Measurements from ENCODE around the gene ST6GALNAC3. TPM values are rescaled to one million over a fixed set of nuclear protein-coding genes. Genes with fewer than 3 reads are reported as not detected.
"Not testable (repeated sequence)": the region's sequence is repeated elsewhere in the genome, so short reads cannot be mapped to it uniquely, and the experiment has no call there.

ST6GALNAC3 gene
- total RNA-seq, 1 experiment from 2014 or later = 2.2 TPM

DNA sequence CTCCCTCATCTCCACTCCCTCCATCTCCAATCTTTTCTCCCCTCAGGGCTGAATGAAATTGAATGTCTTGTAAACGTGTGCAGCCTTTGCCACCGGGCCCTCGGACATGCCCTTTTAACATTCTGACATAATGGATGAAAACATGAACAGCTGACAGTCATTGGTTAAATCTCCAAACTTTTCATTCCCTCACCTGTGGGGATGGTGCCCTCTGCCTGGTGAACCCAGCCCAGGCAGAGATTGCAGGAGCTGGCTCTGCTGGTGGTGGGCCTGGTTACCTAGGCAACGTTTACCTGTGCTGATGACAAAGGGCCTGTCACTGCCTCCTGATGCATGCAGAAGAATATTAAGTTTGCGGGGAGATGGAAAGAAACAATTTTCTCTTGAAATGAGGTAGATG, 21.3 kb downstream of the ST6GALNAC3 start:
- no peaks in the 10 kb centered on the region for H4K20me1 ChIP-seq (ENCODE audit: insufficient read depth)

DNA sequence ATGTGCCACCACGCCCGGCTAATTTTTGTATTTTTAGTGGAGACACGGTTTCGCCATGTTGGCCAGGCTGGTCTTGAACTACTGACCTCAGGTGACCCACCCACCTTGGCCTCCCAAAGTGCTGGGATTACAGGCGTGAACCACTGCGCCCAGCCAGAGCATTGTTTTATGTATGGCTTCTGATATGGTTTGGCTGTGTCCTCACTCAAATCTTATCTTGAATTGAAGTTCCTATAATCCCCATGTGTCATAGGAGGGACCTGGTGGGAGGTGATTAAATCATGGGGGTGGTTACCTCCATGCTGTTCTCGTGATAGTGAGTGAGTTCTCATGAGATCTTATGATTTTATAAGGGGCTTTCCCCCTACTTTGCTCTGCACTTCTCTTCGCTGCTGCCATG, 22.5 kb downstream of the ST6GALNAC3 start:
- H3K9me2 ChIP-seq (ENCODE audit: insufficient read depth); H2AFZ ChIP-seq (ENCODE audit: low read depth, low read length, poor library complexity, severe bottlenecking); H3K36me3 ChIP-seq (ENCODE audit: control insufficient read depth in 1 of 2, insufficient read depth in 2 of 2, low read length in 2 of 2); H4K20me1 ChIP-seq (ENCODE audit: insufficient read depth); H3K27me3 ChIP-seq (ENCODE audit: insufficient read depth, low read length); RAD21 ChIA-PET (ENCODE audit: low non-redundant PET in 1 of 2, low total read pairs in 2 of 2, uncharacterized antibody in 2 of 2, unreplicated experiment in 2 of 2); H3K79me2 ChIP-seq (ENCODE audit: insufficient read depth, low read length); H3K4me2 ChIP-seq (ENCODE audit: low read length); BruUV-seq (replicated peaks); POLR2A ChIA-PET; DNase-seq (ENCODE audit: low read depth, low spot score); ATAC-seq; H3K9me3 ChIP-seq (ENCODE audit: control insufficient read depth in 1 of 2, insufficient read depth in 1 of 2, low read depth in 1 of 2, low read length in 2 of 2); H3K27ac ChIP-seq (ENCODE audit: low read depth, low read length); H3K4me1 ChIP-seq (ENCODE audit: control insufficient read depth in 1 of 2, insufficient read depth in 2 of 2, low read length in 2 of 2); intact Hi-C loops (cut with micrococcal nuclease); CTCF ChIA-PET; H3K9ac ChIP-seq (ENCODE audit: low read length); H3K4me3 ChIP-seq (replicated peaks in 1 of 2; ENCODE audit: low read depth in 1 of 2, low read length in 2 of 2): not testable (repeated sequence)

More for the DNA sequence above, 21.3 kb downstream of the ST6GALNAC3 start:
- no peak for ATAC-seq
- Histone ChIP-seq H3K27ac (ENCODE audit: low read depth, low read length) (no peak overlapping the region), H3K9me2 (ENCODE audit: insufficient read depth) (no peaks in the 10 kb centered on the region), H3K4me2 (ENCODE audit: low read length) (no peak overlapping the region), H3K9me3 (ENCODE audit: control insufficient read depth in 1 of 2, insufficient read depth in 1 of 2, low read depth in 1 of 2, low read length in 2 of 2) (no peaks in the 10 kb centered on the region), H3K36me3 (ENCODE audit: control insufficient read depth in 1 of 2, insufficient read depth in 2 of 2, low read length in 2 of 2) (no peaks in the 10 kb centered on the region), H3K4me1 (ENCODE audit: control insufficient read depth in 1 of 2, insufficient read depth in 2 of 2, low read length in 2 of 2) (no peaks in the 10 kb centered on the region), H3K79me2 (ENCODE audit: insufficient read depth, low read length) (no peaks in the 10 kb centered on the region), H3K27me3 (ENCODE audit: insufficient read depth, low read length) (no peaks in the 10 kb centered on the region), H3K9ac (ENCODE audit: low read length) (no peak overlapping the region), H2AFZ (ENCODE audit: low read depth, low read length, poor library complexity, severe bottlenecking) (no peak overlapping the region), H3K4me3 (replicated peaks in 1 of 2; ENCODE audit: low read depth in 1 of 2, low read length in 2 of 2) (no peak overlapping the region)
- ChIA-PET CTCF (no interaction called here), RAD21 (ENCODE audit: low non-redundant PET in 1 of 2, low total read pairs in 2 of 2, uncharacterized antibody in 2 of 2, unreplicated experiment in 2 of 2) (no interaction called here), POLR2A (no interaction called here)
- no peak for DNase-seq (ENCODE audit: low read depth, low spot score)
- no TSS peak for BruUV-seq (replicated peaks)
- TF ChIP-seq RAD21 (IDR thresholded peaks at IDR 0.05; ENCODE audit: low read depth) = peak; percentile 30; the same call in 1 of the 2 replicates
- no peak for TF ChIP-seq CEBPB (IDR thresholded peaks at IDR 0.05; ENCODE audit: low read depth)
- TF ChIP-seq CBX3 (IDR thresholded peaks at IDR 0.05; ENCODE audit: low read depth) = no peak
- intact Hi-C loops (cut with micrococcal nuclease) = no loop called here

DNA sequence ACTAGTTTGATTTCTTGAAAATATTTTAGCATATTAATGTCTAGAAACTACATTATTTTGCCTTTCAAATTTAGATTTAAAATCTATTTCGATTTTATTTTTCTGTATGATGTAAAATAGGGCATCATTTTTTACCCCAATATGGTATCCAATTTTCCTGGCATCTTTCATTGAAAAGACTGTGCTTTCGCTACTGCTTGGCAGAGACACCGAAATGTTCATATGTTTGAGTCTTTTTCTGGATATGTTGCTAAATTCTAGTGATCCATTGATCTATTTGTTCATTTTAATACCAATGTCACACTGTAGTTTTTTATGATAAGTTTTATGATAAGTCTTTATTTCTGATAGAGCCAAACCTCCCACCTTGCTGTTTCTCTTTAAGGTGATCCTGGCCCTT, 24.3 kb downstream of the ST6GALNAC3 start:
- no peak overlapping the region for H3K9ac ChIP-seq (ENCODE audit: low read length)
- no peak overlapping the region for H3K4me3 ChIP-seq (replicated peaks in 1 of 2; ENCODE audit: low read depth in 1 of 2, low read length in 2 of 2)
- no peak overlapping the region for H3K27ac ChIP-seq (ENCODE audit: low read depth, low read length)
- intact Hi-C loops (cut with micrococcal nuclease) = no loop called here
- no TSS peak for BruUV-seq (replicated peaks)
- no peak overlapping the region for H3K4me2 ChIP-seq (ENCODE audit: low read length)
- POLR2A ChIA-PET = no interaction called here
- H2AFZ ChIP-seq (ENCODE audit: low read depth, low read length, poor library complexity, severe bottlenecking) = no peak overlapping the region
- DNase-seq (ENCODE audit: low read depth, low spot score) (no peak), ATAC-seq (no peak)
- RAD21 ChIA-PET (ENCODE audit: low non-redundant PET in 1 of 2, low total read pairs in 2 of 2, uncharacterized antibody in 2 of 2, unreplicated experiment in 2 of 2) = no interaction called here
- no peaks in the 10 kb centered on the region for H3K9me2 ChIP-seq (ENCODE audit: insufficient read depth)
- H3K9me3 ChIP-seq (ENCODE audit: control insufficient read depth in 1 of 2, insufficient read depth in 1 of 2, low read depth in 1 of 2, low read length in 2 of 2) = no peaks in the 10 kb centered on the region
- H3K4me1 ChIP-seq (ENCODE audit: control insufficient read depth in 1 of 2, insufficient read depth in 2 of 2, low read length in 2 of 2) = no peaks in the 10 kb centered on the region
- CTCF ChIA-PET = no interaction called here
- H4K20me1 ChIP-seq (ENCODE audit: insufficient read depth) = no peaks in the 10 kb centered on the region
- TF ChIP-seq EZH2 (IDR thresholded peaks at IDR 0.05) (no peak), YY1 (IDR thresholded peaks at IDR 0.05; ENCODE audit: extremely low read depth, insufficient replicate concordance, low read depth, low read length) (no peak), FOSL1 (IDR thresholded peaks at IDR 0.05; ENCODE audit: low read depth) (no peak), EZH2phosphoT487 (IDR thresholded peaks at IDR 0.05; ENCODE audit: borderline replicate concordance) (no peak), POLR2A (IDR thresholded peaks at IDR 0.05; ENCODE audit: borderline replicate concordance, extremely low read depth, insufficient read depth, insufficient read length) (no peak), CEBPB (IDR thresholded peaks at IDR 0.05; ENCODE audit: low read depth) (no peak), SP1 (IDR thresholded peaks at IDR 0.05; ENCODE audit: low read depth) (no peak)
- TF ChIP-seq, protein P1, sequence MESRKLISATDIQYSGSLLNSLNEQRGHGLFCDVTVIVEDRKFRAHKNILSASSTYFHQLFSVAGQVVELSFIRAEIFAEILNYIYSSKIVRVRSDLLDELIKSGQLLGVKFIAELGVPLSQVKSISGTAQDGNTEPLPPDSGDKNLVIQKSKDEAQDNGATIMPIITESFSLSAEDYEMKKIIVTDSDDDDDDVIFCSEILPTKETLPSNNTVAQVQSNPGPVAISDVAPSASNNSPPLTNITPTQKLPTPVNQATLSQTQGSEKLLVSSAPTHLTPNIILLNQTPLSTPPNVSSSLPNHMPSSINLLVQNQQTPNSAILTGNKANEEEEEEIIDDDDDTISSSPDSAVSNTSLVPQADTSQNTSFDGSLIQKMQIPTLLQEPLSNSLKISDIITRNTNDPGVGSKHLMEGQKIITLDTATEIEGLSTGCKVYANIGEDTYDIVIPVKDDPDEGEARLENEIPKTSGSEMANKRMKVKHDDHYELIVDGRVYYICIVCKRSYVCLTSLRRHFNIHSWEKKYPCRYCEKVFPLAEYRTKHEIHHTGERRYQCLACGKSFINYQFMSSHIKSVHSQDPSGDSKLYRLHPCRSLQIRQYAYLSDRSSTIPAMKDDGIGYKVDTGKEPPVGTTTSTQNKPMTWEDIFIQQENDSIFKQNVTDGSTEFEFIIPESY (IDR thresholded peaks at IDR 0.05; ENCODE audit: extremely low read depth, insufficient replicate concordance, low read length) = no peak
- H3K36me3 ChIP-seq (ENCODE audit: control insufficient read depth in 1 of 2, insufficient read depth in 2 of 2, low read length in 2 of 2) = no peaks in the 10 kb centered on the region
- no peaks in the 10 kb centered on the region for H3K79me2 ChIP-seq (ENCODE audit: insufficient read depth, low read length)
- H3K27me3 ChIP-seq (ENCODE audit: insufficient read depth, low read length) = no peaks in the 10 kb centered on the region

Data from HCT116 (cell line).